HG02852 (cell line): ENCODE measurements around the gene SEPTIN3.

Source experiments
- ATAC-seq: cut with Tn5 transposase; IDR thresholded peaks from one replicate; pipeline ENCODE4 v1.9.1; 2021; ENCODE audit warnings: mild to moderate bottlenecking, moderate library complexity; ENCODE audit not compliant: unreplicated experiment

Gene SEPTIN3

DNA sequence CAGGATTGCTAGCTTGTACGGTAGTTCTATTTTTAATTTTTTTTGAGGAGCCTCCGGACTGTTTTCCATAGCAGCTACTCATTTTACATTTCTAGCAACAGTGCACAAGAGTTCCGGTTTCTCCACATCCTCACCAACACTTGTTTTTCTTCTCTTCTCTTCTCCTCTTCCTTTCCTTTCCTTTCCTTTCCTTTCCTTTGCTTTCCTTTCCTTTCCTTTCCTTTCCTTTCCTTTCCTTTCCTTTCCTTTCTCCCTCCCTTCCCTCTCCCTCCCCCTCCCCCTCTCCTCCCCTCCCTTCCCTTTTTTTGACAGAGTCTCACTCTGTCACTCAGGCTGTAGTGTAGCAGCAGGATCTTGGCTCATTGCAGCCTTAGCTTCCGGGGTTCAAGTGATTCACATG lies 38.7 kb downstream of the SEPTIN3 start:
- no peak for ATAC-seq

GRCh38 chr22:42010778-42011177 lies 41.5 kb downstream of the SEPTIN3 start:
- ATAC-seq: no peak

- ATAC-seq: no peak
These were observed 44.1 kb downstream of the SEPTIN3 start for GRCh38 chr22:42013385-42013784.

- no peak for ATAC-seq
These were observed 46.9 kb downstream of the SEPTIN3 start for GRCh38 chr22:42016111-42016510.

GRCh38 chr22:42018224-42018623 lies 49.0 kb downstream of the SEPTIN3 start:
- ATAC-seq: no peak
